ENCODE results near the gene SFMBT2. TPM values are rescaled to one million over a fixed set of nuclear protein-coding genes. Genes with fewer than 3 reads are reported as not detected.

The SFMBT2 gene
- total and polyA plus RNA-seq, 12 donors, result 3.7 to 17.9 (median 12.7) TPM

DNA sequence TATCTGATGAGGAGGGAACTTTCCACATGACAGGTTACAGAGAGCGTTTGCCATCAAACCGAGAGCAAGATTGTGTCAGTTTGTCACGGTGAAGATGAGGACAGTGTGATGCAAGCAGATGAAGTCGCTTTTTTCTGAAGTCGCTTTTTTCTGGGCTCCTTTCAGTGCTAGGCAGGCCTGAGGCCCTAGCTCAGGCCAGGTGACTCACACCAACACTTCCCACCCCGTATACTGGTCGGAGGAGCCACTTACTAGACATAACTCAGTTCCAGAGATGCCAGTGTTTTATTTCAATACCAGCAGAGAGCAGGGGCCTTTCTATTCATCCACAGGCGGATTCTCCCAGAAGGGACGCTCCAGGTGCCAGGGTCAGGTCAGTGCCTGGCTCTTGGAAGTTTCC lies 58.9 kb downstream of the SFMBT2 start:
- TF ChIP-seq POLR2A (IDR thresholded peaks at IDR 0.05) (no peak), CTCF (IDR thresholded peaks at IDR 0.05) (no peak)
- H3K4me1 ChIP-seq (replicated peaks in 1 of 2), result peaks cover 0 to 14% of the 10 kb centered on the region in 2 donors
- DNase-seq, result no peak
- H3K27ac ChIP-seq, result no peak overlapping the region
- WGBS, 4 donors, result 95 to 98% (median 96%) methylated on average over 9 of the region's 9 CpGs
- no peaks in the 10 kb centered on the region for H3K9me3 ChIP-seq (replicated peaks in 1 of 3)
- no peaks in the 10 kb centered on the region for H3K36me3 ChIP-seq (replicated peaks in 1 of 2)
- H3K27me3 ChIP-seq, result no peaks in the 10 kb centered on the region
- intact Hi-C loops (cut with DNase I), result no loop called here
- H3K4me3 ChIP-seq, result no peak overlapping the region

DNA sequence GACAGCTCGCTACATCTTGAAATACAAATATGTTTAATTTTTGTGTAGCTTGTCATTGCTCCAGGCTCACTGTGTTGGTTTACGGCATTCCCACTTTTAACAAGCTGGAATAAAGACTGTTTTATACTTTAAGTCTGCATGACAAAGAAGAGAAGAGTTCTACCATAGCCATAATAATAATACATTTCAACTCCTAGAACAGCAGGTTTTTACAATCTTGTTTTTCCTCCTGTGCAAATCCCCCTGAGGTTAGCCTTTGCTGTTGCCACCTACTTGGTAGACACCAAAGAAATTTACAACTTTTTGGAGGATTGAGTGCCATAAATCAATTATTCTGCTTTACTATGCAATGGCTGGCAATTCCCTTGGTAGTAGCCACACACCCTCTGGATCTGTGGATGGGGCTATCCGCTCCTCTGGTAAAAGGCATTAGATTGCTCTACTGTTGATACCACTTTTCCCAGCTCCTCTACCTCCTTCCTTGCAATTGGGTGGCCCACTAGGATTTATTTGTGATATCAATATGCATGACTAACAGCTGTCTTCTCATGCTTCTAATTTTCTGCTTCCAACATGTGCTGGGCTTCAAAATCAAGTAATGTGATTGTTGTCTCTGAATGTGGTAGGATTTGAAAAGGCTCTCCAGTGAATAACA lies 60.2 kb downstream of the SFMBT2 start:
- no peaks in the 10 kb centered on the region for H3K9me3 ChIP-seq (replicated peaks in 1 of 3)
- WGBS, 4 donors, result 91 to 99% (median 98%) methylated on average over 3 of the region's 3 CpGs

GRCh38 chr10:7345717-7346116 lies 65.1 kb downstream of the SFMBT2 start:
- Histone ChIP-seq H3K27me3 (no peaks in the 10 kb centered on the region), H3K4me3 (no peak overlapping the region), H3K27ac (peak overlapping the region in 1 of 5 donors; percentile 31), H3K36me3 (replicated peaks in 1 of 2) (no peaks in the 10 kb centered on the region), H3K4me1 (replicated peaks in 1 of 2) (no peaks in the 10 kb centered on the region), H3K9me3 (replicated peaks in 1 of 3) (no peaks in the 10 kb centered on the region)
- no peak for TF ChIP-seq POLR2A (IDR thresholded peaks at IDR 0.05)
- no peak for TF ChIP-seq CTCF (IDR thresholded peaks at IDR 0.05)
- intact Hi-C loops (cut with DNase I), result no loop called here
- 81 to 88% (median 85%) methylated on average over 10 of the region's 10 CpGs for WGBS, 4 donors
- no peak for DNase-seq

More for the DNA sequence above, 60.2 kb downstream of the SFMBT2 start:
- no peak for DNase-seq
- intact Hi-C loops (cut with DNase I), result no loop called here
- no peaks in the 10 kb centered on the region for H3K27me3 ChIP-seq
- H3K4me1 ChIP-seq (replicated peaks in 1 of 2), result peaks cover 0 to 14% of the 10 kb centered on the region in 2 donors
- TF ChIP-seq POLR2A (IDR thresholded peaks at IDR 0.05) (no peak), CTCF (IDR thresholded peaks at IDR 0.05) (no peak)
- H3K4me3 ChIP-seq, result no peak overlapping the region
- no peak overlapping the region for H3K27ac ChIP-seq
- H3K36me3 ChIP-seq (replicated peaks in 1 of 2), result no peaks in the 10 kb centered on the region

- 96 to 99% (median 98%) methylated on average over 3 of the region's 3 CpGs for WGBS, 4 donors
- DNase-seq, result no peak
These were observed 67.8 kb downstream of the SFMBT2 start for GRCh38 chr10:7343040-7343439.

More at GRCh38 chr10:7343040-7343439, 67.8 kb downstream of the SFMBT2 start:
- H3K27me3 ChIP-seq, result no peaks in the 10 kb centered on the region
- H3K4me1 ChIP-seq (replicated peaks in 1 of 2), result no peaks in the 10 kb centered on the region
- no peaks in the 10 kb centered on the region for H3K9me3 ChIP-seq (replicated peaks in 1 of 3)
- intact Hi-C loops (cut with DNase I), result no loop called here
- no peaks in the 10 kb centered on the region for H3K36me3 ChIP-seq (replicated peaks in 1 of 2)
- no peak for TF ChIP-seq POLR2A (IDR thresholded peaks at IDR 0.05)
- TF ChIP-seq CTCF (IDR thresholded peaks at IDR 0.05), result no peak
- H3K4me3 ChIP-seq, result no peak overlapping the region
- H3K27ac ChIP-seq, result no peak overlapping the region
